GM12874 (cell line): ENCODE results near the gene RTN4RL1.

Experiments
- CTCF ChIP-seq: IDR thresholded peaks from 2 replicates; pipeline ENCODE4 v1.5.1; 2011; ENCODE audit warnings: low read depth, mild to moderate bottlenecking, control low read depth, low read length, moderate library complexity; ENCODE audit not compliant: insufficient read depth

The RTN4RL1 gene

DNA sequence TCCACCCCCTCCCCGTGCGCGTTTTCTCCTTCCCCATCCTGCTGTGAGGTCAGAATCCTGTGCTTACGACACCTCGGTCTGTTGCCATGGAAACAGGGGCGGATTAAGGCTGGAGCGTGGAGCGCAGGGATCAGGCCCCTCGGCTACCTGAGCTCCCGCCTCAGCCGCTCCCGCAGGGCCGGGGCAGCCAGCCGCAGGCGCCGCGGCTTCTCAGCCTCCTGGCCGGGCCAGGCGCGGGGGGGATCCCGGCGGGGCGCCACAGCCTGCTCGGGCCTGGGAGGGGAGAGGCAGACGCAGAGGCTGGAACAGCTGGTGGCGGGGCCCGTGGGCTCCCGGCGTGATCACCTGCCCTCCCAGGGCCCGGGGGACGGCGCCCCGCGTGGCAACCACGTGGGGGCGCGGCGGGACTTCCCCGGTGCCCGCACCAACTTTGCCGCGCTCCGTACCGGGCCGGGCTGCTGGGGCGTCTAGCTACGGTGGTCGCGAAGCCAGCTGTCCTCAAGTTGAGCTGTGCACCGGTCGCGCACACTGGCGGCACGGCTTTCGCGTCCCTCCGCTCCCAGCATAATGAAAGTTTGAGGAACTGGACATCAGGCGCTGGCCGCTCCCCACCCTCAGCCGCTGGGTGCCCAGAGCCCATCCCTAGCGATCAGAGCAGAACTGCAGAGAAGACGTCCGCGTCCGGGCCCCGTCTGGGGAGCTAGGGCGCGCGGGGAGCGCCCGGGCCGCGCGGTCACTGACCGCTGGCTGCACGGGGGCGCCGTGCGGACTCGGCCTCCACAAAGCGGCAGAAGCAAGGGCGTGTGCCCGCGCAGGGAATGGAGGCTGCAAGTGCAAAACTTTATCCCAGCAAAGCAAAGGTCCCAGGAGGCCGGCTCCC is 1.2 kb downstream of the RTN4RL1 start:
- TF ChIP-seq CTCF: no peak

DNA sequence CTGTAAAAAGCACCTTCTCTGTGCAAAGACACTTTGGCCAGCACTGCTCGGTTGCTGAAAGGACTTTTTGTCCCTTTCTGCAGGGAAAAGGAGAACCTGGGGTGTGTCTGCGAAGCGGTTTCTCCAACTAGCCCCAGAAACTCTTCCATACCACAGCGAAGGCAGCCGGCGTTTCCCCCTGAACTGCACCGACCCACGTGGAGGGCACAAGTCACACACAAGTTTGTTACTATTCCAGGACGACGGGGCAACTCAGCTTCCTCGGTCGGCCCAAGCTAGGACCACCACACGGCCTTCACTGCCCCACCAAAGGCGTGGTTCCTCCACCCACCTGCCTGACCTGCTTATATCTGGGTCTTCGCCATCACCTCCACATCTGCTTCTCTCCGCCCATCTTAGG is 1.9 kb downstream of the RTN4RL1 start:
- TF ChIP-seq CTCF: no peak

DNA sequence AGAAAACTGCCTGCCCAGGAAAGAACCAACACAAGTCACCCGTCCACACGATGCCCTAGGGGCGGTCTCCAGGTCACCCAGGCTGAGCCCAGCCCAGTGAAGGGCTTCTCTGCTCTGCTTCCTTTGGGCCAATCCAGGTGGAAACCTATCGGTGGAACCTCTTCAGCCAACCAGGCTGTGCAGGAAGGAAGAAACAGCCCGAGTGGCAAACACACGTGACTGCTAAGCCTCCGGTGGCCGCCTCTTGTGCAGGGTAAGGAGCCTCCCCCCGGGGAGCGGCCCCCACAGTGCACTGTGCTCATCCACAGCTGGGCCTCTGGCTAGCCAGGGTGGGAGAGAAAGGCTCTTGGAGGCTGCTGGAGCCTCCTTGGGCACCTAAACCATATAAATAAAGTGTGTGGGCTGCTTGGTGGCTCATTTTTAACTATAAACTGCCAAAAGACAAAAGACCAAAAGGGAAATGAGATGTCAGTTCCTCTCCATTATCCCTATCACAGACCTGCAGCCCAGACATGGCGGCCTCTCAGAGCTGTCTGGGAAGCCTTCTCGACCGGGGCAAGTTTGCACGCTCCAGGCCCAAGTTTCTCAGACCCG is 2.4 kb downstream of the RTN4RL1 start:
- TF ChIP-seq CTCF: no peak

DNA sequence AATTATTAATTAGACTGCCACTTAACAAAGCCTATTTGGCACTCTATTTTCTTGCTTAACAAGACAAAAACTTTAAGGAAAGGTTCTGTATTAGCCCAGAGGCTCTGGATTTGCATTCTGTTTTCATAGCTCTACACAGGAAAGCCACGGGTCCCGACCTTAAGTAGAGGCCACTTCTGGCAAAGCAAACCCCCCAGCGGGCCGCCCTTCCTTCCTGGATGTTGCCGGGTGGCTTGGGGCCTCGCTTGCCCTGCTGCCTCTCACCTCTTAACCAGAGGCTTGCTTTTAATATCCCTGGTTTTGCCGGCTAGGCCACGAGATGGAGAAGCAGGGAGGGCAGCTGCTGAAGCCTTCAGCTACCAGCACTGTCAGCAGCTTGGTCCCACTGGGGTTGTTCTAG is 4.4 kb downstream of the RTN4RL1 start:
- no peak for TF ChIP-seq CTCF

DNA sequence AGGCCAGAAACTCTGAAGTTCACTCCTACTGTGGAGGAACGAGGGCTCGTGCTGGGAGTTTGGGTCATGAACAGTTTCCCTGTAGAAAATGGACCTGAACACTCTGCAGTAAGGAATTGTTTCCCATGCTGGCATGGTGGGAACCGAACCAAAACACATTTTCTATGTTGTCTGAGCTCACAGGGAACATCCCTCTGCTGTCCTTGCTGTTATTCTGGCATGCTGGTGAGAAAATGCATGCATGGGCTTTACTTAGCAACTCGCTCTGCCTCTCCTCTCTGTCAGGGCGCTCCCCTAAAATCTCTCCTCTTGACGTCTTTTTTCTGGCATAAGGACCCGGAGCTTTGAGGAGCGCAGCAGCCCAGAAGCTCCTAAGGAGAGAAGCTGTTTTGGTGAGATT is 5.4 kb downstream of the RTN4RL1 start:
- no peak for TF ChIP-seq CTCF

- TF ChIP-seq CTCF: no peak
Observed at GRCh38 chr17:2018716-2019510, 6.2 kb downstream of the RTN4RL1 start.

DNA sequence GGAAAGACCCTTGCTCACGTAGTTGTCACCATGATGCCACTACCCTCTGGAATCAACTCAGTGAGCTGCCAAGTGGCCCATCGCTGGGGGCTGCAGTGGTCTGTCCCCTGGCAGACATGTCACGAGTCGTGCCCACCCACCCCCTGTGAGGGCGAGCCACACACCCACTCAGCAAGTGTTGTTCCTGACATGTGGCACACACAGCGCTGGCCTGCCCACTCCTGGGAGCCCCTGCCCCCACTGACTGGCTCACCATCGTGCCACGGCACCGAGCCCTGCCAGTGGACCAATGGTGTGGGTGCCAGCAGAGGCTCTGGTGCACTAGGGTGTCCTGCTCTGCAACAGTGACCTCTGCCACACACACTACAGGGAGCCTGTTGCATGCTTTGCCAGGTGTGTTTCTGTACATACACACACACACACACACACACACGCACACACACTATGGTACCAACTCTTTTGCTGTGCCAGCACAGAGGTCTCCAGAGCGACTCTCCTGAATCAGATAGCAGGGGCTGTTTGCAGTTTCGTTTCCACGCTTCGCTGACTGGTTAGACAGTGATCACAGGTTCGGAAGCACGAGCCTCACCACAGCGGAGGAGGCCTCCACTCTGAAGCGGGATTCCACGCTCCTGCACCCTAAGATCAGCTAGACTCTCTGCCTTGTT is 7.7 kb downstream of the RTN4RL1 start:
- TF ChIP-seq CTCF: no peak
